Measurements from ENCODE around the gene GDAP1L1. TPM values are rescaled to one million over a fixed set of nuclear protein-coding genes. Genes with fewer than 3 reads are reported as not detected.

Gene GDAP1L1
- polyA plus RNA-seq, 4 donors, result 0.54 to 1.5 (median 1.1) TPM; not detected in 1

DNA sequence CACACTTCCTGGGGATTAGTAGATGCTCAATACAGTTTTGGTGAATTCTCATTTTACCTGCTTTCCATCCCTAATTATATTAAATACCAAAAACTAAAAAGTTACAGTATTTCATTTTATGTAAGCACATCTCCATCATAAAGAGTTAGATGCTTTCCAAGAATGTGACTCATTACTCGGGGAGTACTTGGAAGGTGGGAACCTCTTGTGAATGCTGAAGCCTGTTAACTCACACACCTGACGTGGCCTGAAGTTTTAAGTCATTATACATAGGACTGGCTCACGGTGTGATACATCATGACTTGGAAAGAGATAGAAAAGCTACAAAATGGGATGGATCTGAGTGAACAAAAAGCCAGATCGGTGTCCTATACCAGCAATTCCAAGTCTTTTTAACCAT lies 34.3 kb upstream of the GDAP1L1 start:
- WGBS, 3 donors, result 74 to 82% (median 80%) methylated on average over 4 of the region's 4 CpGs

DNA sequence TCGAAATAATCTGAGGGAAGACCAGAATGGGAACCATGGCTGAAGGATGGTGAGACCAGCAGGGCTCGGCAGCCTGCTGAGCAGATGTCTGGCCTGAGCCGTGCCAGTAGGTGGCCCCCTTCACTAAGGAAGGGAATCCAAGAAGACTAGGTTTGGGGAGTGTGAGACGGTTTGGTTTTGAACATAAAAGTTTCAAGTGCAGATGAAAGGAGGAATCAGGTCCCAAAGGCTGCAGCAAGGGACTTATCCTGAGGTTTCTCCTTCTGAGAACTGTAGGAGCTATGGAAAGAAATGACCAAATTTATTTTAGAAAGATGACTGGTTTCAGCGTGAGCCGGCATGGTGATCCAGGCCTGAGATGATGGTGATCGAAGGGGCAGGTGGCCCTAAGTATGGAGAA lies 32.0 kb upstream of the GDAP1L1 start:
- no peaks in the 10 kb centered on the region for H3K9me3 ChIP-seq (ENCODE audit: control insufficient read depth in 2 of 2, insufficient read depth in 1 of 2, low read depth in 1 of 2, low read length in 1 of 2)
- H3K27ac ChIP-seq (ENCODE audit: low read depth in 1 of 3, low read length in 2 of 3), result no peak overlapping the region
- H3K4me1 ChIP-seq (ENCODE audit: control insufficient read depth in 3 of 3, insufficient read depth in 2 of 3, low read depth in 1 of 3, low read length in 2 of 3), result peaks cover 0 to 14% (median 4%) of the 10 kb centered on the region in 3 donors
- H3K36me3 ChIP-seq (ENCODE audit: control insufficient read depth in 3 of 3, insufficient read depth in 2 of 3, low read depth in 1 of 3, low read length in 3 of 3), result no peaks in the 10 kb centered on the region
- no peaks in the 10 kb centered on the region for H3K27me3 ChIP-seq (ENCODE audit: control insufficient read depth in 3 of 3, insufficient read depth in 3 of 3, low read length in 3 of 3)
- no peak for FAIRE-seq
- 45 to 52% (median 48%) methylated on average over 7 of the region's 7 CpGs for WGBS, 3 donors
- no peak overlapping the region for H3K4me3 ChIP-seq (ENCODE audit: low read depth in 1 of 3, low read length in 3 of 3)
- DNase-seq, result peak; percentile 71 to 78

More for the DNA sequence above, 34.3 kb upstream of the GDAP1L1 start:
- Histone ChIP-seq H3K9me3 (ENCODE audit: control insufficient read depth in 2 of 2, insufficient read depth in 1 of 2, low read depth in 1 of 2, low read length in 1 of 2) (no peaks in the 10 kb centered on the region), H3K27ac (ENCODE audit: low read depth in 1 of 3, low read length in 2 of 3) (no peak overlapping the region), H3K4me1 (ENCODE audit: control insufficient read depth in 3 of 3, insufficient read depth in 2 of 3, low read depth in 1 of 3, low read length in 2 of 3) (peaks cover 0 to 16% (median 6%) of the 10 kb centered on the region in 3 donors), H3K27me3 (ENCODE audit: control insufficient read depth in 3 of 3, insufficient read depth in 3 of 3, low read length in 3 of 3) (no peaks in the 10 kb centered on the region), H3K4me3 (ENCODE audit: low read depth in 1 of 3, low read length in 3 of 3) (no peak overlapping the region), H3K36me3 (ENCODE audit: control insufficient read depth in 3 of 3, insufficient read depth in 2 of 3, low read depth in 1 of 3, low read length in 3 of 3) (no peaks in the 10 kb centered on the region)
- DNase-seq, result no peak
- FAIRE-seq, result no peak

DNA sequence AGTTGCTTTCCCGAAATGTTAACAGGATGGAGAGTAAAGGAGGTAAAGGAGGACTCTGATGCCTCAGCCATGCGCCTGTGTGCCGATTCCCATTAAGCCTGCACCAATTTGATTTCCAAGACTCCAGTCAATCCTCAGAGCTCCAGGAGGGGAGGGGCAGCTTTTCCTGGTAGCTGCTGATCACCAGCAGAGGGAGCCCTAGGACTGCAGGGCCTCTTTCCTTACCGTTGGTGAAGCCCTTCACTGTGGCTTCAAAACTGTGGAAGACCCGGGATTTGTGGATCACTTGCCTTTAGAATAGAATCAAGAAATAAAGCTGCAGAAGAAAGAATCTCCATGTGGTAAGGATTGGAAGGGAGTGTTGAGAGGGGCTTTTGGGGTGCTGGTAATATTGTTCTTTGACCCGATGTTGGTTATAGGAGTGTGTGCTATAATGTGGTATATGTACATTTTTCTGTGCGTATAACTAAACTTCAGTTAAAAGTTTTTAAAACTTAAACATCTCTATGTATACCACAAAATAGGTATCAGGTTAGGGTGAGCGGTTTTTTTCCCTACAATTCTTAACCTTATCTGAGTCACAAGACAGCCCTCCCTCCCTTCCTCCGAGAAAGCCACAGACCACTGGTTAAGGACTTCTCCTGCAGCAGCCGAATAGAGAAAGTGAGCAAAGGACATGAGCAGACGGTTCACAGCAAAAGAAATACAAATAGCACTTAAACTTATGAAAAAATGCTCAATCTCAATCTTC lies 29.6 kb upstream of the GDAP1L1 start:
- H3K4me3 ChIP-seq (ENCODE audit: low read depth in 1 of 3, low read length in 3 of 3), result no peak overlapping the region
- no peak for FAIRE-seq
- WGBS, 3 donors, result 26 to 42% (median 28%) methylated on average over 11 of the region's 11 CpGs

DNA sequence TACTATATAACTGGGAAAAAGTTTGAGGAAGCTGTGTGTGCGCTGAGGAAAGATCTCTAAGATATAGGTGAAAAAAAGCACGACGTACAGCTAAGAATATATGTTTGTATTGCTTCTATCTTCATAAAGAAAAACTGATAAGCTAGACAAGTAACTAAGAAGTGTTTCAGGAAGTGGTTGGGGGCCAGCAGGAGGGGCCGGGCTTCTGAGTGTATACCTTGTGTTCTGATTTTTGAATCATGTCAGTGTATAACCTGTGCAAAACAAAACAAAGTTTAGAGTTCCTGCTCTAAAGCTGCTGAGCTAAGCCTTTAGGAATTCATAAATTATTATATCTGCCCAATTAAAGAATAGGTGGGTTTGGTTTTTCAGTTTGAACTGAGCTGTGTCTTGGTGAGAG lies 28.7 kb upstream of the GDAP1L1 start:
- WGBS, 3 donors, result 38 to 49% (median 46%) methylated on average over 4 of the region's 4 CpGs
- DNase-seq (no peak), FAIRE-seq (no peak)
- Histone ChIP-seq H3K36me3 (ENCODE audit: control insufficient read depth in 3 of 3, insufficient read depth in 2 of 3, low read depth in 1 of 3, low read length in 3 of 3) (no peaks in the 10 kb centered on the region), H3K9me3 (ENCODE audit: control insufficient read depth in 2 of 2, insufficient read depth in 1 of 2, low read depth in 1 of 2, low read length in 1 of 2) (no peaks in the 10 kb centered on the region), H3K4me1 (ENCODE audit: control insufficient read depth in 3 of 3, insufficient read depth in 2 of 3, low read depth in 1 of 3, low read length in 2 of 3) (peaks cover 0 to 12% (median 0%) of the 10 kb centered on the region in 3 donors), H3K27ac (ENCODE audit: low read depth in 1 of 3, low read length in 2 of 3) (no peak overlapping the region), H3K4me3 (ENCODE audit: low read depth in 1 of 3, low read length in 3 of 3) (no peak overlapping the region), H3K27me3 (ENCODE audit: control insufficient read depth in 3 of 3, insufficient read depth in 3 of 3, low read length in 3 of 3) (no peaks in the 10 kb centered on the region)

More for the DNA sequence above, 29.6 kb upstream of the GDAP1L1 start:
- peak; percentile 85 to 88 for DNase-seq
- no peaks in the 10 kb centered on the region for H3K36me3 ChIP-seq (ENCODE audit: control insufficient read depth in 3 of 3, insufficient read depth in 2 of 3, low read depth in 1 of 3, low read length in 3 of 3)
- no peak overlapping the region for H3K27ac ChIP-seq (ENCODE audit: low read depth in 1 of 3, low read length in 2 of 3)
- no peaks in the 10 kb centered on the region for H3K9me3 ChIP-seq (ENCODE audit: control insufficient read depth in 2 of 2, insufficient read depth in 1 of 2, low read depth in 1 of 2, low read length in 1 of 2)
- H3K4me1 ChIP-seq (ENCODE audit: control insufficient read depth in 3 of 3, insufficient read depth in 2 of 3, low read depth in 1 of 3, low read length in 2 of 3), result peaks cover 0 to 6% (median 0%) of the 10 kb centered on the region in 3 donors
- H3K27me3 ChIP-seq (ENCODE audit: control insufficient read depth in 3 of 3, insufficient read depth in 3 of 3, low read length in 3 of 3), result no peaks in the 10 kb centered on the region

DNA sequence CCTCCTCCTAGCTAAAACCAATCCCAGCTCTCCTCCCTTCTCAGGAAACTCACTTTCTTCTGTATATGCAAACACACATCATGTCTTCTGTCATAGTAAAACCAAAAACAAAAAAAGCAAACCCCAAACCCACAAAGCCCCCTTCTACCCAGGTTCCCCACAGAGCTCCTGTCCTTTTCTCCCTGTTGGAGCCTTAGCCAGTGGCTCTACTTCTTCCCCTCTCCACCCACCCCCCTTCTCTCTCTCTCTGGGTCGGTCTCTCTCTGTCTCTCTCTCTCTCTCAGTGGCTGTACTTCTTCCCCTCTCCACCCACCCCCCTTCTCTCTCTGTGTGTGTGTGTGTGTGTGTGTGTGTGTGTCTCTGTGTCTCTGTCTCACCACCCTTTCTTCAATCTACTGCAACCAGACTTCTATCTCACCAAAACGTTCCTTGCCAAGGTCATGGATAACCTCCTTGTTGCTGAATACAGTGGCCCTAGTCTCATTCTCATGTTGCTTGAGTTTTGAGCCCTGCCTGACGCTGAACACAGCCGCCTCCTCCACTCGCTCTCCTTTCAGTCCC lies 27.9 kb upstream of the GDAP1L1 start:
- no peak overlapping the region for H3K27ac ChIP-seq (ENCODE audit: low read depth in 1 of 3, low read length in 2 of 3)
- H3K9me3 ChIP-seq (ENCODE audit: control insufficient read depth in 2 of 2, insufficient read depth in 1 of 2, low read depth in 1 of 2, low read length in 1 of 2), result no peaks in the 10 kb centered on the region
- no peak for FAIRE-seq
- H3K27me3 ChIP-seq (ENCODE audit: control insufficient read depth in 3 of 3, insufficient read depth in 3 of 3, low read length in 3 of 3), result no peaks in the 10 kb centered on the region
- H3K36me3 ChIP-seq (ENCODE audit: control insufficient read depth in 3 of 3, insufficient read depth in 2 of 3, low read depth in 1 of 3, low read length in 3 of 3), result no peaks in the 10 kb centered on the region
- no peak for DNase-seq
- no peak overlapping the region for H3K4me3 ChIP-seq (ENCODE audit: low read depth in 1 of 3, low read length in 3 of 3)
- H3K4me1 ChIP-seq (ENCODE audit: control insufficient read depth in 3 of 3, insufficient read depth in 2 of 3, low read depth in 1 of 3, low read length in 2 of 3), result peaks cover 0 to 16% (median 0%) of the 10 kb centered on the region in 3 donors
- 38 to 54% (median 45%) methylated on average over 5 of the region's 5 CpGs for WGBS, 3 donors

DNA sequence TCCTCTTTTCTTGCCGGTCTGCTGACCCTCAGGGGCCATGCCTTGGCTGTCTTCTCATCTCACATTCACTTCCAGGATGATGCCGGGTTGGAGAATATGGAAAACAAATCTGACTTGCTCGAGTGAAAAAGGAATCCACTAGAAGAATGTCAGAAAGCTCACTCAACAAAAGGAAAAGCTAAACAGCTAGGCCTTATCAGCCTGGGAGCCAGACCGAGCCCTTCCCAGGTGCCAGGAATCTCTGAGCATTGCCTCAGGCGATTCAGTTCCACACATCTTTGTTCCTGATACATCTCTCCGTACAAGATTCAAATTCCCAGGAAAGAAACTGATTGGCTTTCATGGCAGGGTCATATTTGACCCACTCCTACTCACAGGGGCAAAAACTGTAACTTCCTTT lies 27.3 kb upstream of the GDAP1L1 start:
- no peak overlapping the region for H3K4me3 ChIP-seq (ENCODE audit: low read depth in 1 of 3, low read length in 3 of 3)
- H3K27me3 ChIP-seq (ENCODE audit: control insufficient read depth in 3 of 3, insufficient read depth in 3 of 3, low read length in 3 of 3), result no peaks in the 10 kb centered on the region
- H3K4me1 ChIP-seq (ENCODE audit: control insufficient read depth in 3 of 3, insufficient read depth in 2 of 3, low read depth in 1 of 3, low read length in 2 of 3), result peaks cover 0 to 20% (median 0%) of the 10 kb centered on the region in 3 donors
- FAIRE-seq (no peak), DNase-seq (no peak)
- 18 to 57% (median 48%) methylated on average over 6 of the region's 6 CpGs for WGBS, 3 donors
- H3K36me3 ChIP-seq (ENCODE audit: control insufficient read depth in 3 of 3, insufficient read depth in 2 of 3, low read depth in 1 of 3, low read length in 3 of 3), result no peaks in the 10 kb centered on the region
- H3K27ac ChIP-seq (ENCODE audit: low read depth in 1 of 3, low read length in 2 of 3), result no peak overlapping the region
- no peaks in the 10 kb centered on the region for H3K9me3 ChIP-seq (ENCODE audit: control insufficient read depth in 2 of 2, insufficient read depth in 1 of 2, low read depth in 1 of 2, low read length in 1 of 2)

DNA sequence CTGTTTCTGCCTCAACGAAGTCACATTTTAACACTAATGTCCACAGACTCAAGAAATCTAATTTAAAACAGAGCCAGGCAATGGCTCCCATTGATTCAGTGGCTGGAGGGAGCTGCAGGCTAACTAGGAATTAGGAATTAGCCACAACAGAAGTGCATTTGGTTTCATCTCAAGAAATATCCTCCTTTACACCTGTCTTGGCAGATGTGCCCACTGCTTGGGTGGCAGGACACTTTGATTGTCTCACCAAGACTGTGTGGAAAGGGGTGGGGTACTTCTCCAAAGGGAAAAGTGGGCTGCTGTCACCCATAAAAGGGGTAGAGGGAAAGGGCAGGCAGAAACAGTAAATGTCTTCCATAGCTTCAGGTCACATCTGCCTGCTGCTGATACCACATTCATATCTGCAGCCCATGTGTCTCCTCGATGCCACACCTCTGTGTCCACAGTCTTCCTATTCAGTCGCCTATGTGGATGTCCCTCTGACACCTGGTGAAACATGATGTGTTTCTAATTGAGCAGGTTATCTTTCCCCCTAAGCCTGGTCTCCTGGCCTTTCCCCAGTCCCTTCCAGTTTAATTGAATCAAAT lies 25.6 kb upstream of the GDAP1L1 start:
- Histone ChIP-seq H3K27ac (ENCODE audit: low read depth in 1 of 3, low read length in 2 of 3) (no peak overlapping the region), H3K9me3 (ENCODE audit: control insufficient read depth in 2 of 2, insufficient read depth in 1 of 2, low read depth in 1 of 2, low read length in 1 of 2) (no peaks in the 10 kb centered on the region), H3K36me3 (ENCODE audit: control insufficient read depth in 3 of 3, insufficient read depth in 2 of 3, low read depth in 1 of 3, low read length in 3 of 3) (no peaks in the 10 kb centered on the region), H3K27me3 (ENCODE audit: control insufficient read depth in 3 of 3, insufficient read depth in 3 of 3, low read length in 3 of 3) (no peaks in the 10 kb centered on the region), H3K4me1 (ENCODE audit: control insufficient read depth in 3 of 3, insufficient read depth in 2 of 3, low read depth in 1 of 3, low read length in 2 of 3) (peaks cover 0 to 20% (median 0%) of the 10 kb centered on the region in 3 donors), H3K4me3 (ENCODE audit: low read depth in 1 of 3, low read length in 3 of 3) (no peak overlapping the region)
- FAIRE-seq (no peak), DNase-seq (no peak)
- 56 to 84% (median 68%) methylated on average over 3 of the region's 3 CpGs for WGBS, 3 donors

DNA sequence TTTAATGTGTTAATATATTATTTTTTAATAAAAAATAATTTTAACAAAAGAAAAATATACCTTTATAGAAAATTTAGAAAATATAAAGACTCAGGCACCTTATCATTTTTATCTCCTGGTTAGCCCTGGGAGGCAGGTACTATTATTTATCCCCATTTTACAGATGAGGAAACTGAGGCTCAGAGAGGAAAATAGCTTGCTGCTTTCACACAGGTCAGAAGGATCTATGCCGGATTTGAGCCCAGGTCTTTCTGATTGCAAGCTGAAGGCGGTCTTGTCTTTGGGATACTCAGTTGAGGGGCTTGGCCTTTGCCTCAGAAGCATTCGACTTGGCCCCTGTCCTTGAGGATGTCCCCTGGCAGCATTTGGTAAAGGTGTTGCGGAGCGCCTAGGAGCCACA lies 25.1 kb upstream of the GDAP1L1 start:
- H3K27ac ChIP-seq (ENCODE audit: low read depth in 1 of 3, low read length in 2 of 3), result no peak overlapping the region
- H3K27me3 ChIP-seq (ENCODE audit: control insufficient read depth in 3 of 3, insufficient read depth in 3 of 3, low read length in 3 of 3), result no peaks in the 10 kb centered on the region
- no peaks in the 10 kb centered on the region for H3K9me3 ChIP-seq (ENCODE audit: control insufficient read depth in 2 of 2, insufficient read depth in 1 of 2, low read depth in 1 of 2, low read length in 1 of 2)
- H3K4me3 ChIP-seq (ENCODE audit: low read depth in 1 of 3, low read length in 3 of 3), result no peak overlapping the region
- no peak for FAIRE-seq
- H3K4me1 ChIP-seq (ENCODE audit: control insufficient read depth in 3 of 3, insufficient read depth in 2 of 3, low read depth in 1 of 3, low read length in 2 of 3), result peaks cover 0 to 20% (median 0%) of the 10 kb centered on the region in 3 donors
- whole genome bisulfite sequencing, 3 donors, result 94 to 97% (median 95%) methylated on average over 5 of the region's 5 CpGs
- no peak for DNase-seq
- H3K36me3 ChIP-seq (ENCODE audit: control insufficient read depth in 3 of 3, insufficient read depth in 2 of 3, low read depth in 1 of 3, low read length in 3 of 3), result no peaks in the 10 kb centered on the region
